GM21528 (cell line): ENCODE results near the gene FRMPD2.

ENCODE experiments used
- ATAC-seq: cut with Tn5 transposase; IDR thresholded peaks from one replicate; pipeline ENCODE4 v1.9.1; 2021; ENCODE audit warnings: mild to moderate bottlenecking, moderate library complexity; ENCODE audit not compliant: unreplicated experiment, low FRiP score

Gene FRMPD2, protein sequence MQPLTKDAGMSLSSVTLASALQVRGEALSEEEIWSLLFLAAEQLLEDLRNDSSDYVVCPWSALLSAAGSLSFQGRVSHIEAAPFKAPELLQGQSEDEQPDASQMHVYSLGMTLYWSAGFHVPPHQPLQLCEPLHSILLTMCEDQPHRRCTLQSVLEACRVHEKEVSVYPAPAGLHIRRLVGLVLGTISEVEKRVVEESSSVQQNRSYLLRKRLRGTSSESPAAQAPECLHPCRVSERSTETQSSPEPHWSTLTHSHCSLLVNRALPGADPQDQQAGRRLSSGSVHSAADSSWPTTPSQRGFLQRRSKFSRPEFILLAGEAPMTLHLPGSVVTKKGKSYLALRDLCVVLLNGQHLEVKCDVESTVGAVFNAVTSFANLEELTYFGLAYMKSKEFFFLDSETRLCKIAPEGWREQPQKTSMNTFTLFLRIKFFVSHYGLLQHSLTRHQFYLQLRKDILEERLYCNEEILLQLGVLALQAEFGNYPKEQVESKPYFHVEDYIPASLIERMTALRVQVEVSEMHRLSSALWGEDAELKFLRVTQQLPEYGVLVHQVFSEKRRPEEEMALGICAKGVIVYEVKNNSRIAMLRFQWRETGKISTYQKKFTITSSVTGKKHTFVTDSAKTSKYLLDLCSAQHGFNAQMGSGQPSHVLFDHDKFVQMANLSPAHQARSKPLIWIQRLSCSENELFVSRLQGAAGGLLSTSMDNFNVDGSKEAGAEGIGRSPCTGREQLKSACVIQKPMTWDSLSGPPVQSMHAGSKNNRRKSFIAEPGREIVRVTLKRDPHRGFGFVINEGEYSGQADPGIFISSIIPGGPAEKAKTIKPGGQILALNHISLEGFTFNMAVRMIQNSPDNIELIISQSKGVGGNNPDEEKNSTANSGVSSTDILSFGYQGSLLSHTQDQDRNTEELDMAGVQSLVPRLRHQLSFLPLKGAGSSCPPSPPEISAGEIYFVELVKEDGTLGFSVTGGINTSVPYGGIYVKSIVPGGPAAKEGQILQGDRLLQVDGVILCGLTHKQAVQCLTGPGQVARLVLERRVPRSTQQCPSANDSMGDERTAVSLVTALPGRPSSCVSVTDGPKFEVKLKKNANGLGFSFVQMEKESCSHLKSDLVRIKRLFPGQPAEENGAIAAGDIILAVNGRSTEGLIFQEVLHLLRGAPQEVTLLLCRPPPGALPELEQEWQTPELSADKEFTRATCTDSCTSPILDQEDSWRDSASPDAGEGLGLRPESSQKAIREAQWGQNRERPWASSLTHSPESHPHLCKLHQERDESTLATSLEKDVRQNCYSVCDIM (N-terminal part only)

DNA sequence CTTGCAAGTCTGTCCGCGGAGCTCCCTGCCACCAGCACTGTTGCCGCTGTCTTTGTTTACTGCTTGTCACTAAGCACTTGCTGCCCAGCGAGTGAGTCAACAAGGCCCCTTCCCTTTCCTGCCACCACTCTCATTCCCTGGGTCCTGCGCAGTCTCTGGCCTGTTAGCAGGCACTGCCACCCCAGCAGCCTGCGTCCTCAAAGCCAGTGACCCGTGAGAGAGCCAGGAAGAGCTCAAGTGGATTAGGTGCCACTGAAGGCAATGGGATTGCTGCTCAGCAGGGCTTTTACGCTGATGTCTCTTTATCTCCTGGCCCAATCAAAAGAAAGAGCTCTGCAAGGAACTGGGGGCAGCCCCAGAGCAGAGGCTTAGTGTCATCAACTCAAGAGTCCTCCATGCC is at the start of gene FRMPD2:
Gene FRMPD2 (minus strand): TSS at position 61 of the 400 bp plus-strand sequence. CDS start 129 bp downstream, outside the sequence.
- ATAC-seq: no peak

DNA sequence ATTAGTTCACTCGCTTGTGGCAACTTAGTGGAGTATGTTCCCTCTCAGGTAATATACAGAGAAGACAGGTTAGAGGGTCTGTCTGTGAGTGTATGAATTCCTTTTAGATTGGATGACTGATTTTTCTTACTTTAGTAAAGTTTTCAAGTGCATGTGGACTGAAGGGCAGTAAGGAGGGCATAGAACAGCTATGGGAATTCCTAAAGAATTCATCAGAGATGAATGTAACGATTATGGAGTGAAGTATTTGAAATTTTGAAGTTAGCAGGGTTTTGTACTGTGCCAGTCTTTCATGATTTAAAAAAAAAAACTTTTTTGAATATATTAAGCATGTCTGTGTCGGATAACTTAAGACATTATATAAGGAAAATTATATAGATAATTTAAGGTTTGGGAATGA is 47.5 kb upstream of the FRMPD2 start:
- ATAC-seq: no peak

DNA sequence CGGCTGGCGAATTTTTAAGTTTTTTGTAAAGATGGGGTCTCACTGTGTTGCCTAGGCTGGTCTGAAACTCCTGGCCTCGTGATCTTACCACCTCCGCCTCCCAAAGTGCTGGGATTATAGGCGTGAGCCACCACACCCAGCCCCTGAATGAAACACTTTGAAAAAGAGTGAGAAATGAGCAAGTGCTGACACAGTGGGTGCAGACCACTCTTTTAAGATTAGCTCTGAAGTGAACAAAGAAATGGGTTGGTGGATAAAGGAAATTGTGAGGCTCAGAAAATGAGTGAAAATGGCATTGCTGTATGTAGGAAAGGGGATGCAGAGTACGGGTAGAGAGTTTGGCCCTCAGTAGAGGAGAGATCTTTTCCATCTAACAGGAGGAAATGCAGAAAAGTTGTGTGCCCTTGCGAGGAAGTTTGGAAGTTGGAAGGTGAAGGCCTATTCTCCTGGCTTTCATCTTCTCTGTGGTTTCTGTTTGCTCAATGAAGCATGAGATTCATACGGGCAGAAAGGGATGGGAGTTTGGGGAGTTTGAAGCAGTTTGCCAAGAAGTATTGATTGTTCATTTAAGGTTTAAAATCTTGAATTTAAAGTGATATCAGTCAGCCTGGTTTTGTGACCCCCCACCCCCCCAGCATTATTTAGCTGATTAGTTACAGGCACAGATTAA is 43.0 kb upstream of the FRMPD2 start:
- ATAC-seq: no peak

DNA sequence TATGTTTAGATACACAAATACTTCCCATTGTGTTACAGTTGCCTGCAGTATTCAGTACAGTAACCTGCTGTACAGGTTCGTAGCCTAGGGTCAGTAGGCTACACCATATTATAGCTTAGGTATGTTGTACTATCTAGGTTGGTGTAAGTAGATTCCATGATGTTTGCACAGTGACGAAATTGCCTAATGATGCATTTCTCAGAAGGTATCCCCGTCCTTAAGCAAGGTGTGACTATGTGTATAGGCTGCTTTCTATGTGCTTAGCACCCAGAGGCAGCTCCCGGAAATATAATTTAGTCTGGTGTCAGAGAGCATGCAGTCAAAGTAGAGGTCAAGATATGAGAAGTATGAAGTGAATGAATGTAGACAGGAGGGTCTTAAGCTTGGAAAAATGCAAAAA is 41.7 kb upstream of the FRMPD2 start:
- no peak for ATAC-seq

DNA sequence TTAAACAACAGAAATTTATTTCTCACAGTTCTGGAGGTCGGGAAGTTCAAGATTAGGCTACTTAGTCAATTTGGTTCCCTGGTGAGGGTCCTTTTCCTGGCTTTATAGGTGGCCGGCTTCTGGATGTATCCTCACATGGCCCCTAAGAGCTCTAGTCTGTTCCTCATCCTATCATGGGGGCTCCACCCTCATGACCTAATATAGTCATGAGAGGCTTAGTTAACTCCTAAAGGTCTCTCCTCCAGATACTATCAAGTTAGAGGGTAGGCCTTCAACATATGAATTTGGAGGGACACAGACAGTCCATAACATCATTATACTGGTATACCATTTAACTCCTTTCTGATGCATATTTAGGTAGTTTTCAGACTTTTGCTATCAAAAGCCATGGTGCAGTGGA is 39.6 kb upstream of the FRMPD2 start:
- ATAC-seq: no peak

DNA sequence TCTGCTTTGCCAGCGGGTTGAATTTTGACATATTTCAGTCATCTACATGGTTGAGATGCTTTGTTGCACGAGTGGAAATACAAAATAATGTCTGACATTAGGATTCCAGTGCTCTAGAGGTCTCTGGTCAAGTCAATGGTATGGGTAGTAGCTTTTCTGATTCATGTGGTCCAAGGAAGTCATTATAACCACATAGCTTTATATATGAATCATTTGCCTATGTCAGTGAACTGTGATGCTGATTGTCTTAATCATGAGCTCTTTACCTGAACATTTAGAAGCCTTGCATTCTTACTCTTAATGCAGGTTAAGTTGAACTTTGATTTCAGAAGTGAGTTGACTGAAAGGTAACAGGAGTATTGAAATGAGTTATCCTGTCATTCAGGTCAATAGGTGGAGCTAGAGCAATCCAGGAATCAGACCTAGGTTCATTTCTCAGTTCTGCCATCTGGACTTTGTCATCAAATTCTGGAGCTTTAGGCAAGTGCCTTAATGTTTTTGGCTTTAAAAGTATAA is 35.3 kb upstream of the FRMPD2 start:
- no peak for ATAC-seq

DNA sequence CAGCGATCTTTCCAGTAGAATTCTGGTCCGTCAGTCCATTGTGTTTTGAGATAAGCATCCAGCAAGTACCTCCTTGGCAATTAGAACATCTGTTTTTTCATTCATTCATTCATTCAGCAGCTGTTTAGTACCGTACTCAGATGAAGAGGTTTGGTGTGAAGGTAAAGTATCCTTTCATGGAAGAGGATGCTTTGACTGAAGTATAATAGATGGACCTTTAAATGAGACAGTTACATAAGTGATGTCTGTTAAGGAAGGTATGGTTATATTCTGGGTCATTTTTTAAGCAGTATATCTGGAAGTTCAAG is 33.2 kb upstream of the FRMPD2 start:
- ATAC-seq: no peak

DNA sequence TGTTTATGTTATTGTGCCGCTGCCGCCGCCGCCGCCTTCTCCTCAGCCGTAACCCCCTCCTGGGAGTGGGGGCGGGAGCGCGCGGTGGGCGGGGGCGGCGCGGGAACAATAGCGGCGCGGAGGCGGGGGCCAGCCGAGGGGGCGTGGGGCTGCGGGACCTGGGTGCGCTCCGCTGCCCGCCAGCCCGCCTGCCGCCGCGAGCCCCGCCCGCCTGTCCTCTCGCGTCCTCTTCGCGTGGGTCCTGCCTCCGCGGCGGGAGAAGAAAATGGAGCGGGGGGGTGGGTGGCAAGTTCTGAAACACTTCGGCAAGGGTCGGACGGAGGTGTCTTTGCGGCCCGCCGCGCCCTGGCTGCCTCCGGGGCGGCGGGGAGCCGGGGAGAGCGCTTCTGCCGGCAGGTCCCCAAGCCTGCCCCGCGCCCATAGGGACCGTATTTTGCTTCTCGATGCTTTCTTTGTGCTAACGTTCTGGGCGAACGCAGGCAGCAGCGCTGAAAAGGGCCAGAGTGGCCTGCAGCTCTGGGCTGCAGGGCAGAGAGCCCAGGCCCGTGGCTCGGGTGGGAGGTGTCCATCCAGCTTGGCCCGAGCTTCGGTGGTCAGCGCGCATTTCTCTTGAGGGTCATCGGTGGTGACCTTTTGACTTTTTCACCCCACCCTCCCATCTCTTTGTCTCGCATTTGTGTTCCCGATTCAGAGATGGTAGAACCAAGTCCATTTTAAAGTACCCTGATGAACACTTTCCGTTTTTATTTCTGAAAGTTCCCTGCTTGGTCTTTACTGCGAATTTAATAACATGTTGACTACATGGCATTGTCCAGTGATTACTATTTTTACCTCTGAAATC is 32.6 kb upstream of the FRMPD2 start:
- ATAC-seq: peak; percentile 45

DNA sequence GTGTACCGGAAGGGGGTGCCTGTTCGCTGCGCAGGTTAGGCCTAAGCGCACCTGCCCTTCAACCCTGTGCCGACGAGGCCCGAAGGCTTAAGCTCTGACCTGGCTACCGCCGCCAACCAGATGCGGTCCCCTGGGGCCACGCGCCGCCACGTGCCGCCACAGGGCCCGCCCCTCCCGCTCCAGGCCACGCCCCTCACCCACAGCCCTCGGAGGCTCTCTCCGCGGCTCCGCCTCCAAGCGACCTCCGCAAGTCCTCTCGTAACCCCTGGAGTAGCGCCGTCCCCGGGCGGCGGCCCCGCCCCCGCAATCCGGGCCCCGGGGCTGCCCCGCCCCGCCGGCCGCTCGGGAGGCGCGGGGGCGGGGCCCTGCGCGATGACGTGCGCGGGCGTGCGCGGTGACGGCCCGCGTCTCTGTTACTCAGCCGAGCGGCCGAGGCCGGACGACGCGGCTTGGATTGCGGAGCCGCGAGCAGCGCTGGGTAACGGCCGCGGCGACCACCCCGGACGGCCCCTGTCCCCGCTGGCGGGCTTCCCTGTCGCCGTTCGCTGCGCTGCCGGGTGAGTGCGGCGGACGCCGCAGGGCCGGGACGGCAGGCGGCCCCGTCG is 31.9 kb upstream of the FRMPD2 start, which contains the start of gene MAPK8:
Gene MAPK8 (plus strand): TSS at position 413 of the 605 bp plus-strand sequence. CDS start 94,984 bp downstream, outside the sequence.
- peak; percentile 87 for ATAC-seq

DNA sequence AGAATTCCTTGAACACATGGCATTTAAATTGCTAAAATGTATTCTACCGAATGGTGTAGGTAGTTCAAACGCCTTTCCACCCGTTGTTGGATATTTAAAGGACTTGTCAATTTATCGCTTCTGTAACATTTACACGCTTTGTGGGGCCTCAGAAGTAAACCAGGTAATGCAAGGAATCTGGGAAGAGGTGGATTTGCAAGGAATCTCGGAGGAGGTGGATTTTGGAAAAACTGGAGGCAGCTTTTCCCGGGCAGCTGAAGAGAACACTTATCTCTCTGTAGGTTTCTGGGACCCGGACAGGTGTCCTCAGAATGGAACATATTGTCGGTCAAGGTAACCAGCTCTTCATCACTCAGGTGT is 31.4 kb upstream of the FRMPD2 start:
- ATAC-seq: no peak

DNA sequence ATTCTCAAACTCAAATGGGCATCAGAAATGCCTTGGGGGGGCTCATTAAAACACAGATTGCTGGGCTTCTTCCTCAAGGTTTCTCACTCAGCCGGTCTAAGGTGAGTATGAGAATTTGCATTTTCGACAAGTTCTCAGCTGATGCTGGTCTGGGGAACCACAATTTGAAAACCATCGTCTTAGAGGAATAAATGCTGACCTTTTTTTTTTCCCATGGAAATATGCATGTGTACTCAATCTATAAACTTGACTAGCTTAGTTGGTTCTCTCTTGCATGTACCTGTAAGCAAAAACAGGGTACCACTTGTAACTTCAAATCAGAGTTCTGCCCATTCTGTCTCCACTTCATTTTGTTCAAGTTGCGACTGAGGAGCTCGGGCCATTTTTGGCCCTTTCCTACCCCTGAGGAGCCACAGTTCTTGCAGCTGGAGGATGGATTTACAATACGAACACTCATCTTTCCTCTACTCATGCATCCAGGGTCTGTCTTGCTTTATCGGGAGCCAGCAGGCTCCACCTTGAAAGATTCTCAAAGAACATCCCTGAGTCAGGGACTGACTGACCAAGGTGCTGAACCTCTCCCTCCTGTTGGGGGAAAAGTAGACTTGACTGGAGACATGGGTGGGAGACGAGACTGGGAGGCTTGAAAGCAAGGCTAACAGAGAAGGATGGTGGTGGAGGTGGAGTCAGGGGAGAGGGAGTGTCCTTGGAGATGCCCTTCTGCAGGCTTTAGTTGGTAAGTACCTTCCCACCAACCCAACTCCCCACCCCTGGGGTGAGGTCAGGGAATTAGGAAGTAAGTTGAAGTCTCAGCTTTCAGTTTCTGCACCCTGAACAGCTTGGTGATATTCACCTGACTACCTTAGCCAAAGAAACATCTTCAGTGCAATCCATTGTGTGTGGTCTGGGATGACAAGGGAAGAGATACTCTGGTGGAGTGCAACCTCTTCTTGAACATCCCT is 28.3 kb upstream of the FRMPD2 start:
- ATAC-seq: no peak

DNA sequence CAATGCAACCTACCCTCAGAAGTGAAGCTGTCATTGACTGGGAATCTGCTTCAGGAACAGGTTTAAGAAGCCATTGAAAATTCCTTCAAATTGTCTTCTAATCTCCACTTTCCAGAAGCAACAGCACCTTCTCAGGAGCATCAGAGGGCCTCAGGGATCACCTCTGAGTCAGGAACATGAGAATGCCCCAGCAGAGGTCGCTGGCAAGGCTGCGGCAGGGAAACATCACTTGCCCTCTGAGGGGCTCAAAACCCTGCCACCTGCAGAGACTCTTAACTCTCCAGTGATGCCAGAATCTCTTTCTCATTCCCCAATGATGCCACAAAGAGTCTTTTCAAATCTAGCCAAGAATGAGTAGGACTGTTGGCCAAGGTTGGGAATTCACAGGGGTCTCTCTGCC is 26.1 kb upstream of the FRMPD2 start:
- ATAC-seq: no peak

DNA sequence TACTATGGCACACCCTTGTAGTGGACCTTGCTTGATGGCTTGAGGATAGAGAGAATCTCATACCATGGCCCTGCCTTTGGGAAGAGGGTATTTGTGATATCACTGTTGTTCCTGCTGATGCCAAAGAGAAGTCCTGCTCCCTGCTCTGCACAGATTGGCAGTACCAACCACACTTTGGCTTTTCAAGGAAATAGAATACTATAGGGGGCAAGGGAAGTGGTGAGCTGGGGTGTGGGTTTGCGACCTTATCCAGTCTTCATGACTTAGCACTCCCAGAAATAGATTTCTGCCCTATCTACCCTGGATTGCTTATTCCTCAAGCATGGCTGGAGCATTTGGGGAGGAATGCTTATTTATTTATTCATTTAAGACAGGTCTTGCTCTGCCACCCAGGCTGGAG is 25.2 kb upstream of the FRMPD2 start:
- no peak for ATAC-seq

DNA sequence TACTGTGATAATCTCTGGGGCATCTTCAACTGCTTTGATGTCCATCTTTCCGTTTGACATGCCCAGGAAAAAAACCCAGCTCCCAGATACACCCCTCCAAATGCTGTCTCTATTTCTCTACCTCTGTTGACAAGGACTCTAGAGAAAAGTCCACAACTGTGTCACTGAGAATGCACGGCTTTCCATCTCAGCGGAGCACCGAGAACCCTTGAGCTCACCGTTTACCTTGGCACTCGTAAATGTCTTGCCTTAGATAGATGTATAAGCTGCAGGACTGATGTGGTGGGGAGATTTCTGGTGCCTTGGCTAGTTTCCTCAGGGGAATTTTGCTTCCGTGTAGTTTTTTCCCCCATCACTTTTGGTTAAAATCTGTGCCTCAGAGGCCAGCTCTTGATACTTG is 24.6 kb upstream of the FRMPD2 start:
- ATAC-seq: no peak

DNA sequence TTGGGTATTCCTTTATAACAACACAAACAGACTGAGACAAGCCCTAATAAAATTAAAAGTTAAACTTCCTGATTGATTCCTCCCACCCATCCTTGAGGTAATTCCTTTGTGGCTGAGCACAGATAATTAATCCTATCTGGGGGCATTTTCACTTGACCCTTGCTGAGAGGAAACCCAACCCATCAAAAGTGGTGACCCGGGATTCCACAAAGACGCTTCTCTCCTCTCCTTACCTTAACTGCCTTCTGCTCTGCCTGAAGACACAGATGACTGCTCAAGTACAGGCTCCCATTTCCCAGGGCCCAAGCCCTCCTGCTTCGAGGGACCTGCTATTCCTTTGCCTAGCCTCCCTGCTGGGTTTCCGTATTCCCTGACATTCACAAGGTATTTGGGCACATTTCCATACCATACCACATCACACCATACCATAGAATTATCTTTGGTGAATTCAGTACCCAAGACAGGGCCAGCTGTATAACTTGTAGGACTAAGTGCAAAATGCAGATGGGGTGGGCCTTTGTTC is 22.1 kb upstream of the FRMPD2 start:
- no peak for ATAC-seq

DNA sequence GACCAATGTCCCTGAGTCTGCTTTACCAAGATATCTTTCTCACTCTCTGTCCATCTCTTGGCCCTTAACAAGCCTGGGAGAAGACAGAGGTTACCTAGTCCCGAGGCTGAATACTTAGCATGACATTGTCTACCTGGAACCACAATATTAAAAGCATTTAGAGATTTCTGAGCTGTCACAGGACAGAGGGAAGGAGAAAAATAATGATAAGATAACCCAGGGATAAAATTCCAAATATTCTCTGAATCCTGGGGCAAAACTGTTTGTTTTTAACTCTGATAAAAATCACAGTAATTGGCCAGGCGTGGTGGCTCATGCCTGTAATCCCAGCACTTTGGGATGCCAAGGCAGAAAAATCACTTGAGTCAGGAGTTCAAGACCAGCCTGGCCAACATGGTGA is 19.9 kb upstream of the FRMPD2 start:
- no peak for ATAC-seq

DNA sequence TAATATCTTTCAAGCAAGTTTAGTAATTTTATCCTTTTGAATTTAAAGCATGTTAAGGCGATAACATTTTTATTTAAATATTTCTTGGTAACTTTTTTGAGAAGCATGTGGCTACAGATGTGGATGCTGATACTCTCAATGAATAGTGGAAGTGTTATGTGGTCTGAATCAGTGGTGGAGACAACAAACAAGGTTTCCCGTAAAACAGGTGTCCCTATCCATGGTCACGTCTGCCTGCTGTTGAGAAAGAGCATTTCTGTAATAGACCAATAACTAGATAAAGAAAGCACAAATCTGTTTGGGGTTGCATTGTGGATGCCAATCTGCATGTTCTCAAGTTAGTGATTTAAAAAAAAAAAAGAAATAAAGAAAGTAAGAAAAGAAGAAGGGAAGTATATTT is 18.1 kb upstream of the FRMPD2 start:
- no peak for ATAC-seq

DNA sequence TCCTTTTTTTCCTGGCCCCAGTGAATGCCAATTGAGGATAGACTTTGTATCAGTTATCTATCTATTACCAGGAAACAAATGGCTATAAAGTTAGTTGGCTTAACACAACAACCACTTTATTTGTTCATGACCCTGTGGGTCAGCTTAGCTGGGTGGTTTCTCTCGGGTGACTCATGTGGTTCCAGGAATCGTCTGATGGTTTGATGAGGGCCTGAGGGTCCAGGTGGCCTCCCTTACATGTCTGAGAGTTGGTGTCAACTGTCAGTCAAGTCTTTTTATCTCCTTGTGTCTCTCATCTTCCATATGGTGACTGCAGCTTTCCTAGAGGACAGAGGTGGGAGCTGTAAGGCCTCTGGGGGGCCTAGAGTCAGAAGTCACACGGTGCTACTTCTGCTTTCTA is 16.7 kb upstream of the FRMPD2 start:
- ATAC-seq: no peak
